Breast epithelium (tissue), 3 donors: ENCODE measurements around the gene HIGD2B.

ENCODE experiments used
- POLR2A ChIP-seq: fragments of 450-650 bp; IDR thresholded peaks from one replicate; pipeline ENCODE4 v1.6.1; 2016; ENCODE audit warnings: antibody characterized with exemption, mild to moderate bottlenecking, moderate library complexity
- POLR2AphosphoS5 ChIP-seq, 3 donors: sonication (generic); formaldehyde crosslinking; IDR thresholded peaks; one replicate each; pipeline ENCODE4 v1.6.1; 2017; ENCODE audit warnings: antibody characterized with exemption in 3 of 3
- TF ChIP-seq, protein P1 (sequence below), 3 donors: fragments of 450-650 bp; IDR thresholded peaks; one replicate each; pipeline ENCODE4 v1.5.1; 2016 to 2017; ENCODE audit warnings: antibody characterized with exemption in 3 of 3, mild to moderate bottlenecking in 3 of 3, moderate library complexity in 3 of 3

DNA sequence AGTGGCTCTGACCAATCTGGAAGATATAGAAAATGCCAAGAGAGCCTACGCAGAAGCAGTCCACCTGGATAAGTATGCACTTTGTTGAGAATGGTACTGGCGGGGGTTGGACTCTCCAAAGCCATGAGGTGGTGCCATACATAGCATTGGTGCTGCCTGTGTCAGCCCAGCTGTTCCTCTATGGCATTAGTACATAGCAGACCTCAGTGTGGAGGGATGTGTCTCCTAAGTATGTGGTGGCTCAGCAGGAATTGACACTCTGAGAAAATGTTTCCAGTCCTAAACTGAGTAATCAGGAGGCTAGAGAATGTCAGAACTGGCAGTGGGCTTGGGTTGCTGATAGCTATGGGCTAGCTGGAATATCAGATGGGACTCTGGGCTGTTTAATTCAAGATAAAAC lies 49.1 kb upstream of the HIGD2B start:
- TF ChIP-seq POLR2A (no peak), POLR2AphosphoS5 (IDR thresholded peaks at IDR 0.05) (no peak)
- TF ChIP-seq, protein P1, sequence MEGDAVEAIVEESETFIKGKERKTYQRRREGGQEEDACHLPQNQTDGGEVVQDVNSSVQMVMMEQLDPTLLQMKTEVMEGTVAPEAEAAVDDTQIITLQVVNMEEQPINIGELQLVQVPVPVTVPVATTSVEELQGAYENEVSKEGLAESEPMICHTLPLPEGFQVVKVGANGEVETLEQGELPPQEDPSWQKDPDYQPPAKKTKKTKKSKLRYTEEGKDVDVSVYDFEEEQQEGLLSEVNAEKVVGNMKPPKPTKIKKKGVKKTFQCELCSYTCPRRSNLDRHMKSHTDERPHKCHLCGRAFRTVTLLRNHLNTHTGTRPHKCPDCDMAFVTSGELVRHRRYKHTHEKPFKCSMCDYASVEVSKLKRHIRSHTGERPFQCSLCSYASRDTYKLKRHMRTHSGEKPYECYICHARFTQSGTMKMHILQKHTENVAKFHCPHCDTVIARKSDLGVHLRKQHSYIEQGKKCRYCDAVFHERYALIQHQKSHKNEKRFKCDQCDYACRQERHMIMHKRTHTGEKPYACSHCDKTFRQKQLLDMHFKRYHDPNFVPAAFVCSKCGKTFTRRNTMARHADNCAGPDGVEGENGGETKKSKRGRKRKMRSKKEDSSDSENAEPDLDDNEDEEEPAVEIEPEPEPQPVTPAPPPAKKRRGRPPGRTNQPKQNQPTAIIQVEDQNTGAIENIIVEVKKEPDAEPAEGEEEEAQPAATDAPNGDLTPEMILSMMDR (IDR thresholded peaks at IDR 0.05), result no peak
